T-helper 2 cell treated with Interferon-gamma antibody and Interleukin-4, amounts not matched to agents 100 ng/mL and 5 ng/mL, for 36 hours (primary cell): Measurements from ENCODE around the gene MKI67. TPM values are rescaled to one million over a fixed set of nuclear protein-coding genes. Genes with fewer than 3 reads are reported as not detected.

ENCODE experiments used
- intact Hi-C: fragments of 100-400 bp; cut with micrococcal nuclease; formaldehyde crosslinking; loops from one replicate; pipeline ENCODE4 v1.15.1; 2023
- total RNA-seq: library from RNA; stranded (reverse); gene quantifications from 2 replicates; pipeline ENCODE4 v1.2.3, GENCODE V29; 2022

The MKI67 gene
- total RNA-seq, 1 donor from 2014 or later, result 272 TPM

DNA sequence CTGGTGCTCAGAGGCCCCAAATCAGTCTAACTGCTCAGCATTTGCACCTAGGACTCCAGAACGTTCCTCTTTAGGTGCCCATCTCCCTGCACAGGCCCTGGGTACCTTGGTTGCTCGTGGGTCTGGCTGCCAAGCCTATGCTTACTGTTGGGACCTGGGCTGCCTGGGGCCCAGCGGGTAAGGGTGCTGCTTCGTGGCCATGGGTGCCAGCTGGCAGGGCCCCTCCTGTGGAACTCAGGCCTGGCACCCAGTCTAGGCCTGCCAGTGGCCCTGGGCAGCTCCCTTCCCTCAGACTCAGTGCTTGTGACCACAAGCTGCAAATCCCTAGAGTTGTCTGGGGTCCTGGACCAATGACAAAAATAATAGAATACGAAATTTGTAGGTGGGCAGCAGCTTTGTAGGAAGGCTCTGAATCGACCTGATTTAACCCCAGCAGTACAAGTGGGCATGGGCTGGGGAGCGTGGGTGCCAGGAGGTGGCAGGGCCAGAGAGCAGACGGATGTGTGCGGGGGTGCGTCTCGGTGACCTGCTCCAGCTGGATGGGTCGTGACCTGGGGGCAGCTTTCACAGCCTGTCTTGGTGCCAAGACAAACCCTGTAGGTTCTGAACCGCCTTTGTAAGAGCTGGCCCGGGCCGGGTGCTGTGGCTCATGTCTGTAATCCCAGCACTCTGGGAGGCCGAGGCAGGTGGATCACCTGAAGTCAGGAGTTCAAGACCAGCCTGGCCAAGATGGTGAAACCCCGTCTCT lies 69.7 kb downstream of the MKI67 start:
- intact Hi-C loops, result no loop called here

DNA sequence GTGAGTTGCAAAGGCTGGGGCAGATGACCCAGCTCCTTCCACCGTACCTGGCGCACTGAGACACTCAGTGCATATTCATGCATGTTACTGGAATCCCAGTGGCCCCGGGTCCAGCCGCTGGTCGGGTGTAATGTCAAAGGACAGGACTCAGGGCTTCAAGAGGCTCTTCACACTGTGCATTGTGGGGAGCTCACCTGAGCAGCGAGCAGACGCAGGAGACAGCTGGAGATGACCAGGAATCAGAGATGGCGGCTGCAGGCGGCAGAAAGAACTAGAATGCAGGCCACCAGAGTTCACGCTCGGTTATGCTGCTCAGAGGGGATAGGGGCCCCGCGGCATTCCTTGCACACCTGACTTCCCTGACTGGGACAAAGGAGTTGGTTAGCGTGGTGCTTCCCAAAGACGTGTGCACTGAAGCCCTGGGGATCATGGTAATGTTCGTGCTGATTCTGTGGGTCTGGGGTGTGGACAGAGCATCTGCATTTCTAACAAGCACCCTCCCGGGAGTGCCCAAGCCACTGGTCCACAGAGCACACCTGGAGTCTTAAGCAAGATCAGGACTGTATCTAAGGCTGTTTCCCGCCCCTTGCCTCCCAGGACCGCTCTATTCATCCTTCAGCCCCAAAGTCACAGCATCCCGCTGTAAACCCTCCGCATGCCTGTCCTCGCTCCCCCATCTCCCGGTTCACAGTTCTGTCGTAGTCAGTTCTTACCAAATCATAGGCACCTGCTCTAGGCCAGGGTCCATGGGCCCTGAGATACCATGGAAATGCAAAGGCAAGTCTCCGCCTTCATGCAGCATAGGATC lies 71.0 kb downstream of the MKI67 start:
- intact Hi-C loops, result no loop called here

GRCh38 chr10:128054163-128054970 lies 71.9 kb downstream of the MKI67 start:
- intact Hi-C loops, result no loop called here

DNA sequence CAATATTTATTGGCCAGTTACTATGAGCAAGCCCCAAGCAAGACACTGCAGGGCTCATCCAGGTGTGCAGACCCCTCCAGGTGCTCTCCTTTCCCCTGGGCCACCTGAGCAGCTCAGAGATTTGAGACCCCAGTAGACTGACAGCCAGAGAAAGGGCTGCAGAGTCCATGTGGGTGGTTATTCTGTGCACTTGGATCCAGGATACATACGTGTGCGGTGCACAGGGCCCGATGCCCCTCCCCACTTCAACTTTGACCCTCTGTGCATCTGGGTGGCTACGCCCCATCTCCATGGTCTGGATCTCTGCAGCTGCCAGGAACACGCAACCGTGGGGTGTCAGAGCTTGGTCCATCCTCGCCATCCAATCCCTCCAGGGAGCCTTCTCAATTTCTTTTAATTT lies 72.9 kb downstream of the MKI67 start:
- intact Hi-C loops, result no loop called here

DNA sequence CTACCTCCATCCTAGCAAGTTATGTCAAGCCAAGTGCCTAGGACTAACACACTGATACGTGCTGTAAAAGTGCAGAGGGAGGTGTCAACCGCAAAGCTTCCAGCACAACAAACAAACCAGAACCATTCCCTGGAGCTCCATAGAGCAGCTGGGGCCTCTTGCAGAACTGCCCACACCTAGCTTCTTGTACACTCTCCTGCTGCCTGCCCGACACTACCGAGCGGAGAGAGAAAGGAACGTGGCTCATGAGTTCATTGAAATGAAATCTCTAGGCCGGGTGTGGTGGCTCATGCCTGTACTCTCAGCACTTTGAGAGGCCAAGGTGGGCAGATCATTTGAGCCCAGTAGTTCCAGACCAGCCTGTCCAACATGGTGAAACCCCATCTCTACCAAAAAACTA lies 73.5 kb downstream of the MKI67 start:
- intact Hi-C loops, result no loop called here

DNA sequence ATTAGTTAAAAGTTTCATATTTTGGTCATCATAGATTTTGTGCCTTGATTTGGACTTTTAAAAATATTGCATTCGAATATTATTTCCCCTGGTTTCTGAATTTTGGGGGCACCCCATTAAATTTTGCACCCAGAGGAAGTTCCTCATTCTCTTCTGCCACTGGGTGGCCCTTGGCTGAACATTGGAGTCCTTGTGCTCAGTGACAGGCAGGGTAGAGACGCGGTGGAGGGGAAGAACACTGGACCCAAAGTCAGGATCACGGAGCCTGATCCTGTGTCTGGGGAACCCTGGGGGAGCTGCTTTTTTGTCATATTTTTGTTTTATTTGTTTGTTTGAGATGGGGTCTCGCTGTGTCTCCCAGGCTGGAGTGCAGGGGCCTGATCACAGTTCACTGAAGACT lies 74.7 kb downstream of the MKI67 start:
- intact Hi-C loops, result no loop called here

- intact Hi-C loops, result no loop called here
Observed at GRCh38 chr10:128050936-128051335, 75.3 kb downstream of the MKI67 start.

GRCh38 chr10:128050121-128050516 lies 76.1 kb downstream of the MKI67 start:
- intact Hi-C loops, result no loop called here

GRCh38 chr10:128049226-128050120 lies 76.8 kb downstream of the MKI67 start:
- intact Hi-C loops, result no loop called here

GRCh38 chr10:128048819-128049210 lies 77.4 kb downstream of the MKI67 start:
- intact Hi-C loops, result loop anchor here (1.0 kb wide), 1 partner anchor 14 kb away; no protein-coding TSS in a partner anchor

DNA sequence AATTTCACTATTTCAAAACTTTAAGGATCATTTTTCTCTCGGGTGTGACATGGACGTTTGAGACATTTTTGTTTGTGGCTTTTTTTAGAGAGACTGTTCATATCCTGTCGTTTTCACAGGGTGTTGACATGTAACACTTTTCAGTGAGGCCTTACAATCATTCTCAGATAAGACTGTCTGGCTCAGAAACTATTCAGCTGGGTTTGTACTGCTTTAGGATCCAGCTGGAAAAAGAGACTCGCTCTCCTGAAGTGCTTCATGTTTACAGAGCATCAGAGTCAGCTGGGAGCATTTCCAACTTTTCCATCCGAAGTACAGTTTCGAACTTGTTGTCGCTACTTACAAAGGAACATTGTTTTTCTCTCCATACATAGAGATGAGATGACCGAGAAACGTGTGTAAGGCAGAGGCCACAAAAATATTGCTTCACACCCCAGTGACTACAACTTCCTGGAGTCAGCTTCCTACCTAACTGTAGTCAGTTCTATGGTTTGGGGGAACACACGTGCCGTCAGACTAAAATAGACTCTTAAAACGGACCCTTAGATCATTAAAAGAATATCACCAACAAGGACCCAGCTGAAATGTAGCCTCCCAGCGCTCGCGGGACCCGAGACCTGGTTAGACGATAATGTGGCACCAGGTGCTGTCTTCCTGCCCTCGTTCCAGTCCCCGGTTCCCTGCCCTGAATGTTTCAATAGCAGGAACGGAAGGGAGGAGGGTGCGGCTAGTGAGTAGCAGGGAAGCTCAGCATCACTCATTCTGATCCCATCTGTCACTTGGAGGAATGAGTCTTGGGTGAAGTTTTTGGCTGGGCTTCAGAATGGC lies 78.0 kb downstream of the MKI67 start:
- intact Hi-C loops, result loop anchor here (1.0 kb wide), 2 partner anchors 15 to 78 kb away; partner anchors contain the start of gene MKI67

DNA sequence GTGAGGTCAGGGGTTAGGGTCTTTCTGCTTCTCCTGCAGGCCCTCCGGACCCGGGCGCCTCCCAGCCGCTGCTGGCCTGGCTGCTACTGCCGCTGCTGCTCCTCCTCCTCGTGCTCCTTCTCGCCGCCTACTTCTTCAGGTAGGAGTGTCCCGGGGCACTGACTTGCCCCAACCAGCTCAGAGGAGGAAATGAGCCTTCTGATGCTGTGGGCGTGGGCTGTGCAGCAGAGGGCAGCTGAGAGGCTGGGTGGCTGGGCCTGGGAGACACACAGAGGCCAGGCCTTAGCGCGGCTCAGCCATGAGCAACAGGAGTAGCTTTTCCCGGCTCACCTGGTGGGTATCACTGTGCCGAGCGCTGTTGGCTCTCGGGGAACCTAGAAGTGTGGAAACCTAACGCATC lies 78.9 kb downstream of the MKI67 start:
- intact Hi-C loops, result loop anchor here (1.0 kb wide), 1 partner anchor 79 kb away; the partner anchor contains the start of gene MKI67

DNA sequence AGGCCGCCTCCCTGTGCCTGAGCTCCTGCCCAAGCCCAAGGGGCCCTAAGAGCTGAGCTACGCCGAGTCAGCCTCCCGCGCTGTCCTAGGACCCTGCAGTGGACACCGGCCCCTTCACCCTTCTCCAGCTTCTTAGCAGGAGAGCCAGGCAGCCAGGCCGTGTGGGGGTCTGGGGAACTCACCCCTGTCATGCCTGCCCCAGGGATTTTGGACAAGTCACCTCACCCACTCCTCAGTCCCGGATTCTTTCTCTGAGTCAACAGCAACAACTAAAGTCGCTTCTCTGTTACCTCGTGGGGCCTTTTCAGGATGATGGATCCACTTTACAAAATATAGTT lies 79.3 kb downstream of the MKI67 start:
- intact Hi-C loops, result loop anchor here (1.0 kb wide), 1 partner anchor 79 kb away; the partner anchor contains the start of gene MKI67

Other genes starting within 250 kb of the MKI67 start
- not detected in 2 replicates for gene CLRN3, start 233.5 kb downstream of the MKI67 start, total RNA-seq
- 20.4 and 20.5 TPM in 2 replicates for gene PTPRE, start 219.3 kb downstream of the MKI67 start, total RNA-seq